Skeletal muscle tissue (tissue), 4 donors: ENCODE results near the gene CSPG5. TPM values are rescaled to one million over a fixed set of nuclear protein-coding genes. Genes with fewer than 3 reads are reported as not detected.

ENCODE experiments used
- H3K27ac ChIP-seq: one replicate; pipeline ENCODE4 v1.7.0; 2013; ENCODE audit warnings: mild to moderate bottlenecking, low read depth, low read length, inconsistent platforms
- H3K27me3 ChIP-seq, 3 donors: one replicate each; pipeline ENCODE4 v1.7.0; 2013; ENCODE audit warnings: low read length in 3 of 3; ENCODE audit not compliant: control insufficient read depth in 3 of 3, insufficient read depth in 3 of 3
- H3K36me3 ChIP-seq, 3 donors: one replicate each; pipeline ENCODE4 v1.7.0; 2013; ENCODE audit warnings: low read length in 3 of 3; ENCODE audit not compliant: control insufficient read depth in 3 of 3, insufficient read depth in 3 of 3
- H3K4me1 ChIP-seq, 3 donors: one replicate each; pipeline ENCODE4 v1.7.0; 2013; ENCODE audit warnings: low read length in 3 of 3, mild to moderate bottlenecking in 3 of 3; ENCODE audit not compliant: control insufficient read depth in 3 of 3, insufficient read depth in 3 of 3
- H3K4me3 ChIP-seq, 3 donors: one replicate each; pipeline ENCODE4 v1.7.0; 2013; ENCODE audit warnings: low read length in 3 of 3
- H3K9ac ChIP-seq, 3 donors: one replicate each; pipeline ENCODE4 v1.7.0; 2013; ENCODE audit warnings: low read length in 3 of 3, mild to moderate bottlenecking in 3 of 3, moderate library complexity in 2 of 3, low read depth in 1 of 3
- H3K9me3 ChIP-seq, 3 donors: one replicate each; pipeline ENCODE4 v1.7.0; 2013; ENCODE audit warnings: low read length in 3 of 3; ENCODE audit not compliant: control insufficient read depth in 3 of 3
- total RNA-seq: library from RNA; depleted of rRNA; stranded (reverse); fragments of >200 nt; gene quantifications from one replicate; pipeline ENCODE4 v1.2.3, GENCODE V29; 2014
- donor health status: Osteomylitis.

CSPG5 gene
- total RNA-seq, 1 donor from 2014 or later = 1.0 TPM

DNA sequence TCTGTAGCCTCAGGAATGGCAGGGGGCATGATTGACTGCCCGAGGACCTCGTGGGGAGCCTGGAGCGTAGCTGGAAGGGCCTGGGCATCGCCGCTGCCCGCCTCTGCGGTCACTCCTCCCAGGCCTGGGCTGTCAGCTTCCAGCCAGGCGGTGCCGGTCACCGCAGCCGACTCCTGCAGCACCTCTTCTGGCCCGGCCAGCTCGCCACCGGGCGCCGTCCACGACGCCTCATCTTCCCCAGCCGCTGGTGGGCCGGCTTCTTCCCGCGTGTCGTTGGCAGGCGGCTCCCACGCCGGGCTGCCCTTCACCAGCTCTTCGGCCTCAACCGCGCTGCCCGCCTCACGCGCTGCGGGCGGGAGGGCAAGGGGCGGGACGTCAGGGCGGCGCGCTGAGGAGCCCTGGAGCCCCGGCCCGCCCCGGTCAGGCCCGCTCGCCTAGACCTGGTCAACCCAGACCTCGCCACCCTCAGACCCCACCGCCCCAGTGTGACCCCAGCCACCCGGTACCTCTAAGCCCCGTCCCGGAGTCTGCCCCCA is 1.0 kb downstream of the CSPG5 start:
- H3K4me1 ChIP-seq = peaks cover 6 to 13% (median 12%) of the 10 kb centered on the region in 3 donors
- H3K27ac ChIP-seq = no peak overlapping the region
- no peaks in the 10 kb centered on the region for H3K9me3 ChIP-seq
- peaks cover 4 to 16% (median 8%) of the 10 kb centered on the region in 3 donors for H3K27me3 ChIP-seq
- peak overlapping the region in 1 of 3 donors; percentile 16 for H3K9ac ChIP-seq
- peak overlapping the region; percentile 14 to 63 (median 41) for H3K4me3 ChIP-seq
- no peaks in the 10 kb centered on the region for H3K36me3 ChIP-seq

DNA sequence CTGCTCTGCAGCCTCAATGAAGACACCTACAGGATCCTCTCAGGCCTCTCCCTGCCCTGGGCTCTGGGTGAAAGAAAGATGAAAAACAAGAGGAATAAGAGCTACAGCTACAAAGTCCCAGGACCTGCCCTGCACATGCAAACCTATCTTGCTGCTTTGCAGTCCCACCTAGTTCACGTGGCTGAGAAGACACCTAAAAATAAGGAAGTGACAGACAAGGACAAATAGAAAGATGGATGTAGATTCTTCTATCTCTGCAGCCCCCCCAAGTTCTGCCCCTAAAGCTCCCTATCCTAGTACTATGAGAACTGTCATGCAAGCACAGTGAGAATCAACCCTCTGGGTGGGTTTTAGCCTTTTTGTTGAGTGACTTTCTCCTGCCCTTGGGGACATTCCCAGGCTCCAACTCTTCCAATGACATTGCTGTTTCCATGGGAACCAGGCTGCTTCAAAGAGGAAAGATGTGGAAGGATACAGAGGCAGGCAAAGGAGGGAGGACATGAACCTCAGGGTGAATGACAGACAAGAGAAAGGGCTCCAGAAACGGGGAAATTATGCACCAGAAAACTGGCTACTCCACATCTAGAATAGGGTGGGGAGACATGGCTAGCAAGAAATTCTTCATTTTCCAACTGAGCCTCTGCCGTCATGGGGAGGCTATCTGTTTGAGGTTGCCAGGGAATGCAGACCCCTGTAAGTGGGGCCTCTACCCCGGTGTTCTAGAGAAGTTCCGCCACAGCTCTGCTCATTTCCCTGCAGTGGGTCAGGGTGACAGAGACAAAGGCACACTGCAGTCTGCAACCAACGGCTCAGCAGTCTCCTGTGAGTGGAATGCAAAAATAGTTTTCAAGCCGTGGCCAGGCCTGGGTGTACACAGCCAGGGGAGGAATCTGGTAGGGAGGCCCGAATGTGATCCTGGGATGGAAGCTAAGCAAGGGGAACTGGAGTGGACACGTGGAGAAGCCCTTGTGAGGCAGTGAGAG is 5.2 kb downstream of the CSPG5 start:
- H3K27ac ChIP-seq = no peak overlapping the region
- H3K4me3 ChIP-seq = no peak overlapping the region
- no peaks in the 10 kb centered on the region for H3K36me3 ChIP-seq
- no peak overlapping the region for H3K9ac ChIP-seq
- H3K27me3 ChIP-seq = peaks cover 0 to 13% (median 13%) of the 10 kb centered on the region in 3 donors
- no peaks in the 10 kb centered on the region for H3K9me3 ChIP-seq
- H3K4me1 ChIP-seq = peaks cover 0 to 4% (median 3%) of the 10 kb centered on the region in 3 donors

DNA sequence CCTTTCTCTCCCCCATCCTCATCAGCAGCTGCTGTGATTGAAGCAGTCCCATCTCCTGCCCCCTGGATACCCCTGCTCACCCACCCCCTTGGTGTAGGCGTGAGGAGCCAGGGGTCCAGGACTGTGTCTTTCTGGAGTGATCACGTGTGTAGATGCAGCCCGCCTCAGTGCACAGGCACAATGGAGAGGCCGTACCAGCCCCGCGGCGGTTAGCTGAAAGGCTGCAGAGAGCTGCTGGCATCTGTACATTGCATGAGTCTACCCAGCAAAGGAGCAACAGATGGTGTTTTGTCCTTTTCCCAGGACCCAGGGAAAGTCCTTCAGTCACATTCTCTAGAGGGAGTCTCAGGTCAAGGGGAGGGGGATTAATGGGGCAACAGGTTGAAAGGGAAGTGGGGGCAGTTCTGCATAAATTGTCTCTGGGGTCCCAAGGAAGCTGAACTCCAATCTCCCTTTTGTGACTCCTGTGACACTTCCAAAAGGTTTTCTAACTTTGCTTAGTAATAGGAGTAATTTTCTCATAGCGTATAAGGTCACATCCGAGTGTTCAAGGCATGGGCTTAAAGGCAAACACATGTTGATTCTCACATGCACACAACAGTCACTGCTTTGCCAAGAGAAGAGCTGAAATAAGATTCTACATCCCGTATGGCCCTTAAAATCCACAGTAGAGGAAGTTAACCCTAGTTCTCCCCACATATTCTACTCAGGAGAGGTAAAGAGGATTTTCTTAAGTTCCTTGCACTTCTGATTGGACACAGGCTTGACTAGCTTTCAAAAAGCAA is 7.1 kb downstream of the CSPG5 start:
- H3K4me3 ChIP-seq = no peak overlapping the region
- H3K9ac ChIP-seq = no peak overlapping the region
- no peaks in the 10 kb centered on the region for H3K9me3 ChIP-seq
- H3K27ac ChIP-seq = no peak overlapping the region
- H3K36me3 ChIP-seq = no peaks in the 10 kb centered on the region
- H3K4me1 ChIP-seq = no peaks in the 10 kb centered on the region
- peaks cover 0 to 10% (median 3%) of the 10 kb centered on the region in 3 donors for H3K27me3 ChIP-seq

DNA sequence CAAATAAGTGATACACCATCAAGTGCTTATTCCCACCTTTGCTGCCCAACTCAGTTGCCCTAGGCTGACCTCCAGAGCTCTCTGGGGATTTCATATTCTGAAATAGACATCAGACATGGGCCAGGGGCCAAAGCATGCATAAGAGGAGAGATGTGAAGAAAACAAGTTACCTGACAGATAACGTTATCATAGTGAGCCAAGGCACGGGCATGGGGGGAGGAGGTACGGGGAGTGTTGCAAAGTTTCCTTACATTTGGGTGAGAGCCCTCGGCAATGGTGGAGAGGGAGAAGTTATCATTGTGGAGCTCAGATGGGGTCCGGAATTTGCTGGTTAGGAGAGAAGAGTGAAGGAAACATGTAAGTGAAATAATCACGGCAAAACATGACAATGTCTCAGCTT is 9.8 kb downstream of the CSPG5 start:
- H3K9ac ChIP-seq = no peak overlapping the region
- peaks cover 0 to 10% (median 3%) of the 10 kb centered on the region in 3 donors for H3K27me3 ChIP-seq
- no peaks in the 10 kb centered on the region for H3K9me3 ChIP-seq
- H3K36me3 ChIP-seq = no peaks in the 10 kb centered on the region
- H3K4me1 ChIP-seq = no peaks in the 10 kb centered on the region
- no peak overlapping the region for H3K27ac ChIP-seq
- H3K4me3 ChIP-seq = no peak overlapping the region

DNA sequence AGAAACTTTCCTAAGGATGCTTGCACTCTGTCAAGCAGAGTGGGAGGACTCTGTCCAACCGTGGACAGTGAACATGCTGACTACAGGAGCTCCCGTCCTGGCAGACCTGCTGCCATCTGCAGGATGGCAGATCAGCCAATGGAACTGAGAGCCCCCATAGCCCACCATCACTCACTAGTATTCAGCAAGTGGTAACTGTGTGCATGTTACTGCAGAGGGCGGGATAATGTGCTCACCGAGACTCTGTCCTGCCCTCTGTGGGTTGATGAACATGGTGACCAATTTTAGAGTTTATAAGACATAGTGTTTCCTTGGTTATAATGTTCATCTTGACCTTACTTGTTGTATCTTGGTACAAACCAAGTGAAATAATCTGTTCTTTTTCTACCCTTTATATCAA is 11.5 kb downstream of the CSPG5 start:
- Histone ChIP-seq H3K4me1 (no peaks in the 10 kb centered on the region), H3K27me3 (peaks cover 0 to 5% (median under 1%) of the 10 kb centered on the region in 3 donors), H3K9ac (no peak overlapping the region), H3K36me3 (no peaks in the 10 kb centered on the region), H3K27ac (no peak overlapping the region), H3K9me3 (no peaks in the 10 kb centered on the region), H3K4me3 (no peak overlapping the region)

DNA sequence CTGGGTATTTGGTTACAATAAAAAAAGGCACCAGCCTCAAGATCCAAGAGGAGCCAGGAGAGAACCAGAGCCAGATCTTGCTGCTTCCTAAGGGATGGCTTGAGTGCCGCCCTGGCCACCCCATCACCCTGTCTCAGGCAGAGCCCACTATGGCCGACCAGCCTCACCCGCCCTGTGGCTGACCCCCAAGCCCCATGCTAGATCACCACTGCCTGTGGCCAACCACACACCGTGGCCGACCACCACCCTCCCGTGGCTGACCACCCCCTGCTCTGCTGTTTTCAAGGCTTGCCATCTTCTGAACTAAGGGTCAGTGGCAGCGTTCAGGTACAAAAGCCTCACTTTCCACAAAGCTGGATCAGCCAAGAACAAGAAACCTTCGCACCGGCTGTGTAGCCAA is 12.0 kb downstream of the CSPG5 start:
- H3K4me1 ChIP-seq = no peaks in the 10 kb centered on the region
- no peaks in the 10 kb centered on the region for H3K9me3 ChIP-seq
- H3K9ac ChIP-seq = no peak overlapping the region
- H3K4me3 ChIP-seq = no peak overlapping the region
- H3K36me3 ChIP-seq = no peaks in the 10 kb centered on the region
- peaks cover 0 to 5% (median 0%) of the 10 kb centered on the region in 3 donors for H3K27me3 ChIP-seq
- no peak overlapping the region for H3K27ac ChIP-seq

DNA sequence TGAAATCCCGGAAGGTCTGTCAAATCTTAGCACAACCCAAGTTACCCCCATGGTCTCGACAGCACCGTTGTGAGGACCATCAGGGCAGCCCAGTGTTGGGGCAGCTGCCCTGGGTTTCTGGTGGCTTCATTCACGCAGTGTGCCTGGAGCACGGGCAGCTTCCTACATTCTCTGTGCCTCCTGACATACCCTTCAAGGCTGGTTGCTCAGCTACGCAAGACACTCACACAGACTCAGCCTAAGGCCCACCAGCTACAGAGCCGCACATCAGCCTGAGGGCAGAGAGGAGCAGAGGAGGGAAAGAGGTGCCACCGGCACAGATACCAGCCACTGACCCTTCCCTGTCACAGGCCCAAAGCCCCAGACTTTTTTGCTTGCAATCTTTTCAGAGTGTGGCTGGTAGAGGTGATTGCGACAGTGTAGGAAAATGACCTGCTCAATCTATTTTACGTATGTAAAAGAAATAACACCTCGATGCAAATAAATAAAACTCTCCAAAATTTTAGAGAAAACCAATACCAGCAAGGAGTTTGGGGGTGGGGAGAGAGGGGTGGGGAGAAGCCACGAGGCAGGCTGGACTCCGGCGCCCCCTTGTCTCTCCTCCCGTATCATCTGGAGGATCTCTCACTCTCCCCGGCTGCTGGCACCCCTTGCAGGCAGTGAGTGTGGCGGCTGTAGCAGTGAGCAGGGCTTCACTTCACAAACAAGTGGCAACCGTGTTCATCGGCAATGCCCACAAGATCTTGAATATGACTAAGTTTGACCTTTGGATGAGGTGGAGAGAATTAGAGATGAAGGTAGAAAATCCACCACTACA is 12.7 kb downstream of the CSPG5 start:
- Histone ChIP-seq H3K9me3 (no peaks in the 10 kb centered on the region), H3K9ac (no peak overlapping the region), H3K4me1 (no peaks in the 10 kb centered on the region), H3K27ac (no peak overlapping the region), H3K27me3 (no peaks in the 10 kb centered on the region), H3K4me3 (no peak overlapping the region), H3K36me3 (no peaks in the 10 kb centered on the region)

DNA sequence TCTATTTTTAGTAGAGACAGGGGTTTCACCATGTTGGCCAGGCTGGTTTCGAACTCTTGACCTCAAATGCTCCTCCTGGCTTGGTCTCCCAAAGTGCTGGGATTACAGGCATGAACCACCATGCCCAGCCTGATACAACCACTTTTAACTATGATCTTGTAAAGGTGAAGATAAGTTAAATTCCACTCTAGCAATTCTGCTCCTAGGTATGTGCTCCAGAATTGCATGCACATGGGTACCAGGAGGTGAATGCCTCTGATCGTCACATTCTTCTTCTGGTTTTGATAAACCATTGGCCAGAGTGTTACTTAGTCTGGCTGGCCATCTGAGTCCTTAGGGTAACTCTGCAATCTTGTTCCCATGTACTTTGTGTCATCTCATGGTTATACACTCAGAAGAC is 22.3 kb downstream of the CSPG5 start:
- Histone ChIP-seq H3K4me3 (no peak overlapping the region), H3K9ac (no peak overlapping the region), H3K9me3 (no peaks in the 10 kb centered on the region), H3K27ac (no peak overlapping the region), H3K4me1 (no peaks in the 10 kb centered on the region), H3K27me3 (peaks cover 0 to 3% (median 0%) of the 10 kb centered on the region in 3 donors), H3K36me3 (no peaks in the 10 kb centered on the region)

DNA sequence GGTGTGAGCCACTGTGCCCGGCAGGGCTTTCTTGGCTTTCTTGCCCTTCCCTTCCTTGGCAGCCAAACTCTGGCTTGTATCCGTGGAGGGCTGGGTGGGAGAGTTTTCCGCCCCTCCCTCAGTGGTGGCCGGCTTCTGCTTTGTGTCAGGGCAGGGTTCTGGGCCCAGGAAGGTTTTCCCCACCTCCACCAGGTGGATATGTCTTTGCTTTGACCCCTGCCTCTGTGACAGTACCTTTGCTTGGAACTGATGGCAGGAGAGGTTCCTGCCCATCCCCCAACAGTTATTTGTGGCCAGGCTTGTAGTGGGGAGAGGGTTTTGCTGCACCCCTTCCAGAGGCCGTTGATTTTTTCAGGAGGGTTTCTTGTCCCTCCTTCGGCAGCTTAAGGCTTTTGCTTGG is 24.3 kb downstream of the CSPG5 start:
- Histone ChIP-seq H3K4me1 (no peaks in the 10 kb centered on the region), H3K9me3 (no peaks in the 10 kb centered on the region), H3K4me3 (no peak overlapping the region), H3K27ac (no peak overlapping the region), H3K27me3 (peaks cover 0 to 3% (median 0%) of the 10 kb centered on the region in 3 donors), H3K36me3 (no peaks in the 10 kb centered on the region), H3K9ac (no peak overlapping the region)
